SW 1271 (cell line): ENCODE measurements around the gene TMEM163.
"Not testable (repeated sequence)": the region's sequence is repeated elsewhere in the genome, so short reads cannot be mapped to it uniquely, and the experiment has no call there.

Source experiments
- DNase-seq, 2 experiments: peaks; one replicate each; lab custom pipeline; 2025; lab: John Stamatoyannopoulos, UW

TMEM163 gene

DNA sequence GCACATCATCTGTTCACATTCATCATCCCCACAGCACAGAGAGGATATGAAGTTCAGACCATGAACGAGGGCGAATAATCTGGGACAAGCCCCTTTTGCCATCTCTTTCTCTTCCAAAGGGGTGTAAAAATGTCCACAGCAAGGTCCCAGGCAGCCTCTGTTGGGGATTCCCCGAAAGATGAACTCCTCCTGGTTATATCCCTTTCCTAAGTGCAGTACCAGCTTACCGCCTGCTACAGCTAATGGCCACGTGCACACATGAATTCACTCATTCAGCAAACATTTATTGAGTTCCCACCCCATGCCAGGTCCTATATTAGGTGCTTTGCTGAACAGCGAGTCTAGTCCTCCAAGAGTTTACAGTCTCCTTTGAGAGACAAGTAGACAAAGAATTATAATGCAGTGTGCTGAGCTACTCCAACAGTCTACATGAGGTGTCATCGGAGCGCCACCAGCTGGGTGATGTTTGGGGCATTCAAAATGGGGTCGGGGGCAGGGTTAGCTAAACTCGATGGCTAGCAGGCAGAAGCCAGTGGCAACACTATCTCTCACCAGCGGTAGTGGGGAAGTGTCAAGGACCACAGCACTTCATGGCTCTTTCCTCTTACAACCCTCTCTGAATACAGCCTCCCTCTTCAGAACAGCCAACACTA is 228.9 kb downstream of the TMEM163 start:
- DNase-seq: no peak

DNA sequence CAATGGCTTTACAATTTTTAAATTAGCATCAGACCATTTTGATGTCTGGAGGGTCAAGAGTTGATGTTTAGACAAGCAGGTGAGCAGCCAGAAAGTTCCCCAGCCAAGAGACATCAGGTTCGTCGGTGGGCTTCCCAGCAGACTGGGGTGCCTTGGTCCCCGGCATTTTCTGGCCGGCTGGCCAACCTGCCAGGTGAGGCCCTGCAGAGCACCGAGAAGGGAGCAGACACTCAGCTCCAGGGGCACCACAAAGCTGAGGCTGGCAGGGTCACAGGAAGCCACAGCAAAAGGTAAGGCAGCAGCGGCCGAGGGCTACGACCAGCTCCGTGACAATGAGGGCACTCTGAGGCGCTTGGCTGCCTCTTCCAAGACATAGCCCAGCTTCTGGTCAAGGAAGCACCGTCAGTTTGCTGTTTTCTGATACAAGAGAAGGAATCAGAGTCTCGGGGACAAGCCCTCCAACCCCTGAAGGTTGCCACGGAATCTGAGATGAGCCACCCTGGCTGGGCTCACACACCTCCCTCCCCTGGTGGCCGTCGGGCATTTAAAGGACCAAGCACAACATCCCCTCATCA is 235.9 kb downstream of the TMEM163 start:
- no peak for DNase-seq

DNA sequence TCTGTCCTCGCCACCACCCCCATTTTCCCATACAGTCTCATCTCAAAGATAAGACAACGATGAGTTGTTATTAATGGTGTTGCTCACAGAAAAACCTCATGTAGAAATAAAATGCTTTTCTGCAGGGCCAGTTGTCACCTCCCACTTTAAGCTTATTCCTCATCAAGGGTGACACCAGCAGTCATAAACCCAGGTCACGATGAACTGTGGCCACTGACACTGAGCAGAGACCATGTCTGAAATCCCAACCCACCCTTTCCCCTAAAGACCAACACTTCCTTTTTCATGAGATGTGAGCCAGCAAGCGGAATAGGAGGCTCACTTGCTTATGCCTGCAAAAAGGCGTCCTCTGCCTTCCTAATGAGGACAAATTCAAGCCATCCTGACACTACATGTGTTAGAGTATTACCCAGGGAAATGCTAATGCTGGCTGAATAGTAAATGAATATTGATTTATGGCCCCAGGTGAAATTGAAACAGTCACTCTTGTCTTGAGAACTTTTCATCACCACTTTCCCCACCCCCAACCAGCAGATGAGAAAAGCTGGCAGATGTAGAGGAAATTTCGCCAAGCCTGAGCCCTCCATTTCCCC is 236.6 kb downstream of the TMEM163 start:
- no peak for DNase-seq

DNA sequence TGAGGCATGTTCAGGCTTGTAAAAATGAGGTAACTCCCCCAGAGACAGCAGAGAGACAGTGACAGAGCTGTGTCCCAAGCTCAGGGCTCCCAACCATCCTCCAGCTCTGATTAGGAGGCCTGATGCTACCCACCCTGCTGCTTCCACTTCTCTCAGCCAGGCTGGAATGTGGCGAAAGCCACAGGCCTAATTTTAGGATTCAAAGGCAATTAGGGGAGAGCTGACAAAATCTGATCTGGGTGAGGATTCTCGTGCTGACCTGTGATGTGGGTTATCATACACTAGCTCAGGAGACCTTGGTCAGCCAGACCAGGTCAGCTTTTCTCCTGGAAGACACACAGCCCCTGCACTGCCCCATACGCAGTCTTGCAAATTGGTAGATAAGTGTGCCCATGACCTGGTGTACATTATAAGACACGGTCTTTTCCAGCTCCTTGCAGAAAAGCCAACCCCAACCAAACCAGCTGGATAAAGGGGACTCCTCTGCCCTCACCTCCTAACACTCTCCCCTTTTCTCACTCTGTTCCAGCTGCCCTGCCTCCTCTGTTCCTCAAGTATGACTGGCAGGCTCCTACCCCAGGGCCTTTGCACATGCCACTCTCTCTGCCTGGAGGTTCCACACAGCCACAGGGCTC is 239.0 kb downstream of the TMEM163 start:
- no peak for DNase-seq

DNA sequence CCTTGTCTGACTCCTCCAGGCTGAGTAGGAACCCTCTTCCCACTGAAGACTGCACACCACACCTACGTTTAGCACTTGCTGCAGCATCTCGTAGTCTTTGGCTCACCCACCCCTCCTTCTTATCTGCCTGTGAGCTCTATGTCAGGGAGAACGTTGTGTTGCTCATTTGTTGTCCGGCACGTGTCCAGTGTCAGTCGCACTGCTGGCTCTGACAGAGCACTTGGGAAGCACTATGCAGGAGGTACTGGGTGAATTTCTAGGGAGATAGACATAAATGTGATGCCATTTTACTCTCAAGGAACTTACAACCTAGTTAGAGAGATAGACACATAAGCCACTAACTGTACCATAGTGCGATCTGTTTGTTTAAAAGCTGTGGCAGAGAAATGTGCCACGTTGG is 241.8 kb downstream of the TMEM163 start:
- DNase-seq: not testable (repeated sequence)

DNA sequence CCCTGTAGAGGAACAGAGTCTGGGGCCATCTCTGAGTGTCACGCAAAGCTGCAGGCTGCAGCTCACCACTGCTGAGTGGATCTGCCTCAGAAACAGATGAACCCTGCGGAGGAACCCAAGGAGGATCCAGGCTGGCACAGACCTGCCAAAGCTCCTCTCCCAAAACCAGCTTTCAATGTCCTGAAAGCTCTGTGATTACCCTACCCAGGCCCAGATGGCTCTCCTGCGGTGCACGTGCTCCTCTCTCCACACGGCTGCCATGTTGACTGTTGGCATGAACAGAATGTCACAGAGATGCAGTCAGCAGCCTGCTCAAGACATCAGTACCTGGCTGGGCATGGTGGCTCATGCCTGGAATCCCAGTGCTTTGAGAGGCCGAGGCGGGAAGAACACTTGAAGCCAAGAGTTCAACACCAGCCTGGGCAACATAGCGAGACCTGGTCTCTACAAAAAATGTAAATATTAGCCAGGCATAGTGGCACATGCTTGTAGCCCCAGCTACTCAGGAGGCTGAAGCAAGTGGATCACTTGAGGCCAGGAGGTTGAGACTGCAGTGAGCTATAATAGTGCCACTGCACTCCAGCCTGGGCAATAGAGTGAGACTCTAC is 248.1 kb downstream of the TMEM163 start:
- no peak for DNase-seq

DNA sequence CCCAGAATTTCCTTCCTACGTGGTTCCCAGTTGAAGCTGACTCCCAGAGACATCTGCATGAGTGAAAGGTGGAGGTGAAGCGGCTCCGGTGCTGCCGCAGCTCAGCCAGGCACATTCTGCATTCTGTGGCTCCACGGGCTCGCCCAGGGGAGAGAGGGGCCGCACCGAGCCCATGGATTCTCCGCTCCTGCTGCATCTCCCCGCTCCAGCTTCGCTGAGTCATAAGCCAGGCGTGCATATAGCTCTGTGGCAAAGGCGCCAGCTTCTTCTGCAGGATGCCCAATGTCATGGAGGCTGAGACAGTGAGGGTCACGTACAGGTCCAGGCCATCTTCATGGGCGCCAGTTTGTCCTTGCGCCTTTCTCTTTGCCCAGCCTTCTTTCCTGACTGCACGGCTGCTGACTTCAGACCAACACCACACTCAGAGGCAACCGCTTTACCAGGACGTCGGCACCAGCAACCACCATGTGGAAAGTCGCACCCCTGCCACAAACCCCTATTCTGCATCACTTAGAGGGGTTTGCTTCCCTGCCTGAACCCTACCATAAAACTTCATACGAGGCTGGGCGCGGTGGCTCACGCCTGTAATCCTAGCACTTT is 249.2 kb downstream of the TMEM163 start:
- DNase-seq: no peak

DNA sequence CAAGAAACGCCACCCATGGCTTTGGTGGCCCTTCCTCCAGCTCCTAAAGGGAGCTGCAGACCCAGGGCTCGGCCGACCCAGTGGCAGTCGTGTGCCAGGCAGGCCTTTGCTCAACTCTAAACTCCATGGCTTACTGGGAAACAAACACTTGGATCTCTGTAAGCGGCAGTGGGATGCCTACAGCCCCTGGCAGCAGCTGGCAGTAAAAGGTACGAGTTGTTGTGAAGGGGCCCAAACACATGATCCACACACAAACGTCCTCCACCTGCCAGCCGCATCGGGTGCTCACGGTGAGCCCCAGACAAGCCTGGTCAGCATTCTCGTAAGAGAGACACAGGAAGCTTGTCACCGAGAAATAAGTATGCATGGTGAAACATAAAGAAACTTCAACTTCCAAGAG is 250.0 kb downstream of the TMEM163 start:
- DNase-seq: no peak

DNA sequence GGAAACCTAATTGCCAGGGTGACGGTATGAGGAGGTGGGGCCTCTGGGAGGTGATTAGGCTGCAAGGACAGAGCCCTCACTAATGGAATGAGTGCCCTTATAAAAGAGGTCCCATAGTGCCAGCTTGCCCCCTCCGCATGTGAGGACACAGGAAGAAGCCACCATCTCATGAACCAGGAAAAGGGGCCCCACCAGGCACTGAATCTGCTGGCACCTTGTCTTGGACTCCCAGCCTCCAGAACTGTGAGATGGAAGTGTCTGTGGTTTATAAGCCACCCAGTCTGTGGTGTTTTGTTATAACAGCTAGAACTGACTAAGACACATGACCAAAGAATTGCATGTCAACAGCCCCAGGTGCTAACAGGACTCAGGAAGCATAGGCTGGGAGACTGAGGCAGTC is 250.6 kb downstream of the TMEM163 start:
- no peak for DNase-seq

DNA sequence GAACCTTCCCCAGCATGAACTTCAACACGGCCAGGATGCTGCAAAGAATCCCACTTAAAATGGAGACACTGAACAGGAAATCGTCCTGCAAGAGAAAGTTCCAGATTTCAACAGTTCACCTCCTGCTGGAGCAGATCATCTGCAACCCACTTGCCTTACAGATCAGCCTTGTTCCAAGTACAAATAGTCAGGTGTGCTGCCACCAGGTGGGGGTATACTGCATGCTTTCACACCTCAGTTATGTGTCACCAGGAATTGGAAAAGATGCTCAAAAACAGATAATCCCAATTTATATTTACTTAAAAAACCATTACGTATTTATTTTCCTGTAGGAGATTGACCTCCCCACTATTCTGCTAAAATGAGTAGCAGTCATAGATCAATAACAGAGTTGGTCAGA is 252.7 kb downstream of the TMEM163 start:
- peak in 1 of 2 experiments; percentile 22 for DNase-seq

DNA sequence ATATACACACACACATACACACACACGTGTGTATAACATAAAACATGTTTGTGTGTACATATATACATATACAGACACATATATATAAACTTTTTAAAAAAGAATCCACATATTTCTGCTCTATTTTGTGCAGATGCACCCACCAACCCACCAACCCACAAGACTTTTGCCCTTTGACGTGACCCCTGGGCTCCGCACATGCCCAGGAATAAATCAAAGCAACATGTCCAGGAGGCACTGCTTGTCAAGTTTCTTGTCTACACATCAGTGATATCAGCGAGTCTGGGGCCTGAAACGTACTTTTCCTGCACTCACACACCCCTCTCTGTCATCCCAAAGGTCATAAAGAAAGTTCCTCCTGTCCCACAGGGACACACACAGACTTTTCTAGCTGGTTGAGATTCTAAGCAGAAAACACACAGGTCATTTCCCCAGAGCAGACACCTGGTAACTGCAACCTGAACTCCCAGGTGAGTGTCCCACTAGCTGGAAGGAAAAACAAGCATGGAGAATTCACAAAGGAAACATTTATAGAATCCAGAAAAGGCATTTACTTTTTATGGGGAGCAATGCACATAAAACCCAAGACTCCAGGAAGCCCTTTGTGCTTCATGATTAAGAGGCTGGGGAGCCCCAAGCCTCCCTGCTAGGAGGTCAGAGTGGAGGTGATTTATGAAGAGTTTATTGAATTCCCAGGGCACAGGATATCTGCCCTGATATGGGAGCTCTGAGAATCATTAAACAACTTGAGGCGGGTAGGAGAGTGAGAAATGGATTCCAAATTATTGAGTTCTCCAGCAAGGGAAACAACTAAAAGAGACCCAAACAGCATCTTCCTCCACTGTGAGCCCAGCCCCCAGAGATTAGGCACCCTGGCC is 253.3 kb downstream of the TMEM163 start:
- DNase-seq: no peak

DNA sequence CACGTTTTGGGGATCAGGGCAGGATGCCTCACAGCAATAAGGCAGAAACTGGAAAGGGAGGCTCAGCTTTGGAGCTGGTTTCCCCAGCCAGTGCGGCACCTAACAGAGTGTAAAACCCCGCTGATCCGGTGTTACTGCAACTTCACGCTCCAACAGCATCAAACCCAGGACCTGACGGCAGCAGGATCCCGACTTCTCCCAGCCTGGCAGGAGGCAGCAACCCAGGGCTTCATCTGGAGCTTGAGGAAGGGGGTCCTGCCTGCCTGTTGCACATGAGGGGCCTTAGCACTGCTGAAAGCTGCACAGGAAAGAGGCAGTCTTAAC is 255.1 kb downstream of the TMEM163 start:
- DNase-seq: no peak

DNA sequence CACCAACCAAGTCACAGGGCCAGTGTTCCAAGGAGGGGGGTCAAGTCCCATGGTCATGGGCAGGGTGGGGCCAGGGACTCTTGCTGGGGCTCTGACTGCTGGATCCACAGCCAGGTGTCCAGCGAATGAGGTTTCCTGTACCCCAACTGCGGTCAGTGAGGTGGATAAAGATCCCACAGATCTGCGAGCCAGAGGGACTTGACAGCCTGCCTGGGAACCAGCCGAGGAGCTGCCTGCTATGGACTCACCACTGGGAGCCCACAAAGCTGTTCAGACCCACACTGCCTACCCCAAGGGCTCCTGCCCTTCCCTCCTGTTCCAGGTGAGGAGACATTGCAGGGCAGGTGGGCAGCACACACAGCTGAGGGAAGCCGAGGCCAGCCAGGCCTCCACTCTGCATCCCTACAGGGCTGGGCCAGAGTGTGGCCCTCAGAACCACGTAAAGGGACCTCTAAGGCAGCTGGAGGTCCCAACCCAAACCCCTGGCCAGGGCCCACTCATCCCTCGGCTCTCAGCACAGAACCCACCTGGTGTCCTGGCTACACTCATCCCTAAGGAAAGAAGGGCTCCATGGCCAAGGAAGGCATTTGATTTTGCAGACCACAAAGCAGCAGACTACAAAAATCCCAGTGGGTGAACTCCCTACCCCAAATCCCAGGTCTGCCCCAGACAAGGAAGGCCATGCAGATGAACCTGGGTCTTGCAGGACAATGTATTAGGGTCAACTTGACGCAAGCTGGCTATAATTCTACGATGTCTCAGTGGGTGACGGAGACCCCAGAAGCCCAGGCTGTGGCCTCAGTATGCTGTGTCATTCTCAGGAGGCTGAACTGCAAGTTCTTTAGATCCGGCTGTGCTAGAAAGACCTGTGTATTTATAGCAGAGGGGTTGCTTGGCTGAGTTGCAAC is 255.8 kb downstream of the TMEM163 start:
- DNase-seq: no peak

DNA sequence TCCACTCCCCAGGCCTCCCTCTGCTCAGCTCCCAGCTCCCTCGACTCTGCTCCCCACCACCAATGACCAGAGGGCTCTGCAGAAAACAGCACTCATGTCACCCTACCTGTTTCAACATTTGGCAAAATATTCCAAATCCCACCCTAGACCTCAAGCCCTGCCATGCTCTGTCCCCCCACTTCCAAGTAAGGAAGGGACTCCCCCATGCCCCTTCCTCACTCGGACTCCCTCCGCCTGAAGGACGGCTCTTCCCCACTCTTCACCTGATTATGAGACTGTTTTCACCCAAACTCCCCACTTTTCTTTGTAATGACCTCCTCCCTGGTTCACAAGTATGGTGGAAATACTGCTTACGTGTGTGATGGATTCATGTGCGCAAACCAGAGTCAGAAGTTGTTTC is 256.5 kb downstream of the TMEM163 start:
- no peak for DNase-seq

DNA sequence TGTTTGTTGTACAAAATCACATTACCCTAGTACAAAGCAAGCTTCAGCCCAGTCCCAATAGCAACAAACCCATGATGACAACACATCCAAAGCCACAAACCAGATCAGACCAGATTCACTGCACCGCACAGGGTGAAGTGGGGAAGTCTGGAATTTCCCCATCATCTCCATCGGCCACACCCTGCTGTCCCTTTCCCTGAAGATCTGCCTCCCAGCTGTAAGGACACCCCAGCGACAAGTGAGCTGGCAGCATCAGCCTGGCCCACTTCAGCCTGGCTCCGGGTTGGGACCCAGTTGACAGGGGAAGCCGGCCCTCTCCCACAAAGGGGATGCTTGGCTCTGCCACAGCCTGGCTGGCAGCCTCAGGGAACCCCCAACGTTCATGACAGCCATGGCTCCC is 257.3 kb downstream of the TMEM163 start:
- no peak for DNase-seq

DNA sequence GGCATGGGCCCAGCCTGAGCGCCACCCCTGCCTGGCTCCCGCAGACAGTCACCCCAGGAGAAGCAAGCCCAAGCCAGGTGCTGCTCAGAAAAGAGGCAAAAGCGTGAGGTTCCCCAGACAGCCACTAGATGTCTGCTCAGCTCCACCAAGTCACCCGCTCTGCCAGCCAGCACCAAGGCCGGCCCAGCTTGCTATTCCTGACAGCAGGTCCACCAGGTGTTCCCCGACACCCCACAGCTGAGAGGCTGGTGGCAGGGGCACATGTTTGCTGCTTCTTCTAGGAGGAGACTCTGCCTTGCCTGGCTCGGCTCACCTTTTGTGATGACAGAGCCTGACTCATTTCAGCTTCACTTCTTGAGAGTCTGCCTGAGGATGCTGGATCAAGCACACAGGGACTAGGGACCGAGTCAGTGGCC is 258.2 kb downstream of the TMEM163 start:
- peak in 1 of 2 experiments; percentile 22 for DNase-seq

DNA sequence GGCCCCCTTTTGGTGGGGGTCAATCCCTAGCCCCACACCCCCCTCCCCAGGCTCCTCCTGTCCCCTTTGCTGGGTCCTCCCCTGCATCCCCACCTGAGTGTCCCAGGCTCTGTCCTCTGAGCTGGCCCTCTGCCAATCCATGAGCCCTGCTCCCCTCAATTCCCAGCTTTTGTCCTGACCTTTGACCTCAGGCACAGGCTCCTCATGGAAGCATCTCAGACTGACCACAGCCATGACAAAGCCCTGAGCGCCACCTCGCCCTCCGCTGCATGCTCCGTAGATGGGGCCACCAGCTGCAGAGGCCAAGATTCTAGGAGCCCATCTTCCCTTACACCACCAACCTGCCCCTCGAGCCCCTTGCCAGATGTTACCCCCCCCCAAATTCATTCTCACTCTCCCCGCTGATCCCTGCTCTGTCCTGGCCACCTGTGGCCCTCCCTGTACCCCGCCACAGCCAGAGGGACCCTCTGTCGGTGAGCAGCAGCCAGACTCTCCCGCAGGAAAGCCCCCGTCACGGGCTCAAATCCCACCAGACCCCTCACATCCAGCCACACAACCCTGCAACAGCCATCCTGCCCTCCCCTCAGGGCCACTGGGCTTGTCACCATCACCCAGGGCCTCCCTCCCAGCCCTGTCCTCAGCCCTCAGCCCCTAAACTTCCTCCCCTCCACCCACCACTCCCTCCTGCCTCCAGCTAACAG is 258.9 kb downstream of the TMEM163 start:
- DNase-seq: no peak

DNA sequence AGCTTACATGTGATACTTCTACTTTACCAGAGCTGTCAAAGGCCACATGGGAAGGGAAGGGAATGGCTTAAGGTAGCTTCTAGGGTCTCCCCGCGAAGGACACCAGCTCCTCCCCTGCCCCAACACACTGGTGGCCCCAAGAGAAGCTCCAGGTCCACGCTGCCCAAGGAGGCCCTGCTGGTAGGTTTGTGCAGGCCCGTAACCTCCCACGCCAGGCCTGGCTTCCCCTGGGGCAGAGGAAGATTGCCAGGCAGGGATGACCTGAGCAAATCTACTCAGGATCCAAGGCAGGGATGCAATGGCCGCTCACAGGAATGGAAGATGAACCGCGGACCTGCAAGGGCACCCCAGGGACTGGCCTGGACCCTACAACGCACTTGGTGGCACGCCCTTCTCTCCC is 259.9 kb downstream of the TMEM163 start:
- no peak for DNase-seq

DNA sequence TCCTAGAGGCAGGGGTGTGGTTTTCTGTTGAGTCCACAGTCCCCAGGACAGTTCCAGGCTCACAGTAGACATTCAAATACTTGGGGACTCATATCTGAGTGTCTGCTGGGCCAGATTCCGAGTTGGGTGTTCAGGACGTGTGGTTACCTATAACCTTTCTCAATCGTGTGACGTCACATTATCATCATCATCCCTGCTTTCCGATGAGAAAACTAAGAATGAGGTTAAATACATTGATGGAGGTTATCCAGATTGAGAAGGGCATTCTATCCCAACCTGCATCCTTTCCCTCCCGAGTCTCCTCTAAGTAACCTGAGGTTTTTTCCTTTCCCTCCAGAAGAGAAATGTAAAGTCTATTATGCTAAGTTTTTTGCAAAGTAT is 260.3 kb downstream of the TMEM163 start:
- DNase-seq: no peak
